ENCODE data around the gene ADGRG4.

DNA sequence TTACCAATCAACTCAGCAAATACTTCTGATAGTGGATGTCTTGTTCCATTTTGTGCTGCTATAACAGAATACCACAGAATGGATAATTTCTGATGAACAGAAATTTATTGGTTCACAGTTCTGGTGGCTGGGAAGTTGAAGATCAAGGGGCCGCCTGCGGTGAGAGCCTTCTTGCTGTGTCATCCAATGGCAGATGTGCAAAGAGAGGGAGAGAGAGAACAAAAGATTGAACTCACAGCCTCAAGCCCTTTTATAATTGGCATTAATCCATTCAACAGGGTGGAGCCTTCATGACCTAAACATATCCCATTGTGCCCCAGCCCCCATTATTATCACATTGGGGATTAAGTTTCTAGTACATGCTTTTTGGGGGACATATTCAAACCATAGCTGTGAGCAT is 86.1 kb downstream of the ADGRG4 start:
- no peak for TF ChIP-seq EP300 (IDR thresholded peaks at IDR 0.05)
- TF ChIP-seq, protein P1, sequence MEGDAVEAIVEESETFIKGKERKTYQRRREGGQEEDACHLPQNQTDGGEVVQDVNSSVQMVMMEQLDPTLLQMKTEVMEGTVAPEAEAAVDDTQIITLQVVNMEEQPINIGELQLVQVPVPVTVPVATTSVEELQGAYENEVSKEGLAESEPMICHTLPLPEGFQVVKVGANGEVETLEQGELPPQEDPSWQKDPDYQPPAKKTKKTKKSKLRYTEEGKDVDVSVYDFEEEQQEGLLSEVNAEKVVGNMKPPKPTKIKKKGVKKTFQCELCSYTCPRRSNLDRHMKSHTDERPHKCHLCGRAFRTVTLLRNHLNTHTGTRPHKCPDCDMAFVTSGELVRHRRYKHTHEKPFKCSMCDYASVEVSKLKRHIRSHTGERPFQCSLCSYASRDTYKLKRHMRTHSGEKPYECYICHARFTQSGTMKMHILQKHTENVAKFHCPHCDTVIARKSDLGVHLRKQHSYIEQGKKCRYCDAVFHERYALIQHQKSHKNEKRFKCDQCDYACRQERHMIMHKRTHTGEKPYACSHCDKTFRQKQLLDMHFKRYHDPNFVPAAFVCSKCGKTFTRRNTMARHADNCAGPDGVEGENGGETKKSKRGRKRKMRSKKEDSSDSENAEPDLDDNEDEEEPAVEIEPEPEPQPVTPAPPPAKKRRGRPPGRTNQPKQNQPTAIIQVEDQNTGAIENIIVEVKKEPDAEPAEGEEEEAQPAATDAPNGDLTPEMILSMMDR (IDR thresholded peaks at IDR 0.05): no peak
